ENCODE measurements around the gene PACRG. TPM values are rescaled to one million over a fixed set of nuclear protein-coding genes. Genes with fewer than 3 reads are reported as not detected.

The PACRG gene
- total RNA-seq, 1 donor from 2014 or later = 1.1 TPM

DNA sequence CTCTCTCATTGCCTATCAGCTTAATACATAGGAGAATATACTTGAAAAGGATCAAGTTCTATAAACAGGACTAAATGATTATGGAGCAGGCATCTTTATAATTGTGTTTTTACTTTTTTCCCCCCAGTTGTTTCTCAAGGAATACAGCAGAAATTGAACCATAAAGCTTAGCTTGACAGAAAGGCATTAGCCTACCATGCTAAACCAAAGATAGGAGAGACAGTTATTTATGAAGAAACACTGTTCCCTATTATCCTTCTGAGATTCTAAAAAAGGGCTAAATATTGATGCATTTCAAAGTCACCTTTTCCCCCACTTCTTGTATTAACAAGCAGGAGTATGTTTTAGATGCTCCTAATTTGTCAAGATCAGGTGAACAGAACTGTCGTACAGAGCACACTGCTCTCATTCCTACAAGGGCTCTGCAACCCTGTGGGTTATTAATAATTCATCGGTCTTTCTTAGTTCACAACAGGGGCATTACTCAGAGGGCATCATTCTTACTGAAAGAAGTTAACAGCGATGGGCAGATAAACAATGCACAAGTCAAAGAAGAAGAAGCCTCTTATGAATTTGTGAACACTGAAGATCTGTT is 38.9 kb upstream of the PACRG start:
- no peak overlapping the region for H3K4me3 Mint-ChIP-seq (ENCODE audit: unreplicated experiment)
- H3K27ac Mint-ChIP-seq (ENCODE audit: unreplicated experiment) = no peak overlapping the region
- DNase-seq (ENCODE audit: low spot score) = no peak
- no peak for TF ChIP-seq CTCF (IDR thresholded peaks at IDR 0.05)
- H3K27me3 Mint-ChIP-seq (ENCODE audit: low read depth) = no peaks in the 10 kb centered on the region
- peaks cover 2% of the 10 kb centered on the region for H3K36me3 Mint-ChIP-seq (ENCODE audit: low read depth)
- peaks cover 17% of the 10 kb centered on the region for H3K4me1 Mint-ChIP-seq (ENCODE audit: low read depth)
- peaks cover 2% of the 10 kb centered on the region for H3K9me3 Mint-ChIP-seq (ENCODE audit: low read depth)

DNA sequence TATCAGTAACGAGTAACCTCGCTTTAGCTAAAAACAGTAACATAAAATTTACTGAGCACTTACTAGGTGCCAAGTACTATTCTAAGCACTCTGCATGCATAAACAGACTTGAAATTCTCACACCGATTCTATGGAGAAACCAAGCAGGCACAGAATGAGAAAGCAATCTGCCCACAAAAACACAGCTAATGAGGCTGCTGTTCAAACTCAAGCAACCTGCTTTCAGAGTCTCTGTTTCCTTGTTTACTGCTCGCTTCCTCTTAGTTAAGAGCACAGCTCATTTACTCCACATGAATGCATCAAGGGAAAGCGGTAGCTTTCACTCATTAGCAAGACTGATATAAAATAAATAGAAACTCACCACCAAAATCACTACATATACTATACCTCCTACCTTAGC is 37.6 kb upstream of the PACRG start:
- no peak overlapping the region for H3K27ac Mint-ChIP-seq (ENCODE audit: unreplicated experiment)
- TF ChIP-seq CTCF (IDR thresholded peaks at IDR 0.05) = no peak
- DNase-seq (ENCODE audit: low spot score) = no peak
- peaks cover 2% of the 10 kb centered on the region for H3K36me3 Mint-ChIP-seq (ENCODE audit: low read depth)
- H3K27me3 Mint-ChIP-seq (ENCODE audit: low read depth) = no peaks in the 10 kb centered on the region
- H3K4me3 Mint-ChIP-seq (ENCODE audit: unreplicated experiment) = no peak overlapping the region
- H3K4me1 Mint-ChIP-seq (ENCODE audit: low read depth) = peaks cover 9% of the 10 kb centered on the region
- H3K9me3 Mint-ChIP-seq (ENCODE audit: low read depth) = peaks cover 2% of the 10 kb centered on the region

- Mint-ChIP-seq H3K27ac (ENCODE audit: unreplicated experiment) (no peak overlapping the region), H3K9me3 (ENCODE audit: low read depth) (no peaks in the 10 kb centered on the region), H3K4me3 (ENCODE audit: unreplicated experiment) (no peak overlapping the region), H3K27me3 (ENCODE audit: low read depth) (no peaks in the 10 kb centered on the region), H3K36me3 (ENCODE audit: low read depth) (no peaks in the 10 kb centered on the region), H3K4me1 (ENCODE audit: low read depth) (no peaks in the 10 kb centered on the region)
- DNase-seq (ENCODE audit: low spot score) = no peak
- no peak for TF ChIP-seq CTCF (IDR thresholded peaks at IDR 0.05)
These were observed 29.8 kb upstream of the PACRG start for GRCh38 chr6:162697872-162698403.

DNA sequence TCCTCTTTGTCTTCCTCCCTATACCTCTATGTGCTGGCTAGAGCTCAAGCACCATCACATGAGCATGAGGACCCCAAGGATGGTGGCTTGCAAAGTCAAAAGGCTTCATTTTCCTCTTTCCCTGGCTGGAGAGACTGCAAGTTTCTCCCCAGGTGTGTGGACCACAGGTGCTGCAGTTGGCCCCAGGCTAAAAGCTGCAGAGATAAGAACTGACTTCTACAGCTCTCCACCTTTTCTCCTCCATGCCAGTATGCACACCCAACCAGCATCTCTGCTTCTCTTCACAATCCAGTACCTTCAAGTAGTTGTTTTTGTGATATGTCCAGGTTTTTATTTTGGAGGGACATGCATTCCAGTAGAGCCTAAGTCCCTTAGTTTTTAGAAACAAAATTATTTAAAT is 29.3 kb upstream of the PACRG start:
- TF ChIP-seq CTCF (IDR thresholded peaks at IDR 0.05) = no peak
- no peaks in the 10 kb centered on the region for H3K27me3 Mint-ChIP-seq (ENCODE audit: low read depth)
- no peak overlapping the region for H3K27ac Mint-ChIP-seq (ENCODE audit: unreplicated experiment)
- no peaks in the 10 kb centered on the region for H3K9me3 Mint-ChIP-seq (ENCODE audit: low read depth)
- H3K4me3 Mint-ChIP-seq (ENCODE audit: unreplicated experiment) = no peak overlapping the region
- no peaks in the 10 kb centered on the region for H3K36me3 Mint-ChIP-seq (ENCODE audit: low read depth)
- no peaks in the 10 kb centered on the region for H3K4me1 Mint-ChIP-seq (ENCODE audit: low read depth)
- no peak for DNase-seq (ENCODE audit: low spot score)

- Mint-ChIP-seq H3K27me3 (ENCODE audit: low read depth) (no peaks in the 10 kb centered on the region), H3K4me3 (ENCODE audit: unreplicated experiment) (no peak overlapping the region), H3K27ac (ENCODE audit: unreplicated experiment) (no peak overlapping the region), H3K9me3 (ENCODE audit: low read depth) (no peaks in the 10 kb centered on the region), H3K4me1 (ENCODE audit: low read depth) (no peaks in the 10 kb centered on the region), H3K36me3 (ENCODE audit: low read depth) (no peaks in the 10 kb centered on the region)
- no peak for TF ChIP-seq CTCF (IDR thresholded peaks at IDR 0.05)
- no peak for DNase-seq (ENCODE audit: low spot score)
These were observed 27.8 kb upstream of the PACRG start for GRCh38 chr6:162699961-162700360.
